ENCODE measurements around the gene INPP4B. TPM values are rescaled to one million over a fixed set of nuclear protein-coding genes. Genes with fewer than 3 reads are reported as not detected.

INPP4B gene
- total RNA-seq, 3 donors from 2014 or later, result 15.8 to 113 (median 93.4) TPM

DNA sequence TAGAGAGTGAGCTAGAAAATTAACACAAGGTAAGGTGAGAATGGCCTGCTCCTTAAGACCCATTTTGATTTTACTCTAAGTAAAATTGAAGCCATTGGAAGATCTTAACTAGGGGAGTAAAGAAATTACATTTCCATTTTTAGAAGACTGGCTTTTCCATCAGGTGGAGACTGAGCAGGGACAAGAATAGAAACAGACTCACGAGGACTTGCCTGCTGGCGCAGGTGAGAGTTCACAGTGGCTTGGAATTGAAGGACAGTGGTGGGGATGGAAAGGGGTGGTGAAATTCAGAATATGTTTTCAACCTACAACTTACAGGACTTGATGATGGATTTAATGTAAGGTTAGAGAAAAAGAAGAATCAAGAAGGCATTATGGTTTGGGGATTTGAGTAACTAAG is 427.4 kb downstream of the INPP4B start:
- Histone ChIP-seq H3K4me1 (no peaks in the 10 kb centered on the region), H3K4me3 (no peak overlapping the region), H3K27ac (no peak overlapping the region), H3K9me3 (no peaks in the 10 kb centered on the region), H3K27me3 (no peaks in the 10 kb centered on the region), H3K36me3 (no peaks in the 10 kb centered on the region)
- intact Hi-C loops (cut with DNase I; ENCODE audit: low total_unique reads), result no loop called here
- TF ChIP-seq, protein P1, sequence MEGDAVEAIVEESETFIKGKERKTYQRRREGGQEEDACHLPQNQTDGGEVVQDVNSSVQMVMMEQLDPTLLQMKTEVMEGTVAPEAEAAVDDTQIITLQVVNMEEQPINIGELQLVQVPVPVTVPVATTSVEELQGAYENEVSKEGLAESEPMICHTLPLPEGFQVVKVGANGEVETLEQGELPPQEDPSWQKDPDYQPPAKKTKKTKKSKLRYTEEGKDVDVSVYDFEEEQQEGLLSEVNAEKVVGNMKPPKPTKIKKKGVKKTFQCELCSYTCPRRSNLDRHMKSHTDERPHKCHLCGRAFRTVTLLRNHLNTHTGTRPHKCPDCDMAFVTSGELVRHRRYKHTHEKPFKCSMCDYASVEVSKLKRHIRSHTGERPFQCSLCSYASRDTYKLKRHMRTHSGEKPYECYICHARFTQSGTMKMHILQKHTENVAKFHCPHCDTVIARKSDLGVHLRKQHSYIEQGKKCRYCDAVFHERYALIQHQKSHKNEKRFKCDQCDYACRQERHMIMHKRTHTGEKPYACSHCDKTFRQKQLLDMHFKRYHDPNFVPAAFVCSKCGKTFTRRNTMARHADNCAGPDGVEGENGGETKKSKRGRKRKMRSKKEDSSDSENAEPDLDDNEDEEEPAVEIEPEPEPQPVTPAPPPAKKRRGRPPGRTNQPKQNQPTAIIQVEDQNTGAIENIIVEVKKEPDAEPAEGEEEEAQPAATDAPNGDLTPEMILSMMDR (IDR thresholded peaks at IDR 0.05), result no peak
- no peak for TF ChIP-seq POLR2A (IDR thresholded peaks at IDR 0.05)
- TF ChIP-seq POLR2AphosphoS5 (IDR thresholded peaks at IDR 0.05), result no peak
- no peak for DNase-seq (ENCODE audit: low spot score in 2 of 2)

DNA sequence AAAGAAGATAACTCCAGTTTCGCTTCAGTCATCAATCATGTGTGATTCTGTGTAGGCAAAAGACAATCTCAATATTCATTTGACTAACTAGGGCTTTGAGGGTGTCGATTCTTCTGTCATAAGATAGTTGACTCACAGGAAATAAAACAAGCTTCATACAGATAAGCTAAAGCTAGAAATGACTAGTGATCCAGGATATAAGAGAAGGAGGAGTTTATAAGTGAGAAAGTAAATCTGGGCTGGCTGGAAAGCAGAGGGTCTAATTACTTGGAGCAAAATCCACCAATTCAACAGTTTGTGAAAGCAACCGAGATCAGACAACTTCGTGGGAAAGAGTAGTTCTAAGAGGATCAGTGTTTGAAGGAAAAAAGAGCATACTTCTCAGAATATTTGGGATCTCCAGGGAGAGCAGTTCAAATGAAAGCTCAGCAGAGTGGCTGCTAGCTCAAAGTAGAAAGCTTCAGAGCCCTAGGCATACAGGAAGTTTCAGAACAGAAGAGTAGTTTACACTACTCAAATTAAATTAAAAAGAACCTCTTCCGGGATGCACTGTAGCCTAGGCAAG is 429.3 kb downstream of the INPP4B start:
- intact Hi-C loops (cut with DNase I; ENCODE audit: low total_unique reads), result no loop called here
- DNase-seq (ENCODE audit: low spot score in 2 of 2), result no peak
- H3K4me3 ChIP-seq, result no peak overlapping the region
- H3K9me3 ChIP-seq, result no peaks in the 10 kb centered on the region
- no peaks in the 10 kb centered on the region for H3K4me1 ChIP-seq
- no peaks in the 10 kb centered on the region for H3K27me3 ChIP-seq
- H3K27ac ChIP-seq, result no peak overlapping the region
- TF ChIP-seq POLR2A (IDR thresholded peaks at IDR 0.05), result no peak
- TF ChIP-seq, protein P1 (IDR thresholded peaks at IDR 0.05), result no peak
- TF ChIP-seq POLR2AphosphoS5 (IDR thresholded peaks at IDR 0.05), result no peak
- no peaks in the 10 kb centered on the region for H3K36me3 ChIP-seq

DNA sequence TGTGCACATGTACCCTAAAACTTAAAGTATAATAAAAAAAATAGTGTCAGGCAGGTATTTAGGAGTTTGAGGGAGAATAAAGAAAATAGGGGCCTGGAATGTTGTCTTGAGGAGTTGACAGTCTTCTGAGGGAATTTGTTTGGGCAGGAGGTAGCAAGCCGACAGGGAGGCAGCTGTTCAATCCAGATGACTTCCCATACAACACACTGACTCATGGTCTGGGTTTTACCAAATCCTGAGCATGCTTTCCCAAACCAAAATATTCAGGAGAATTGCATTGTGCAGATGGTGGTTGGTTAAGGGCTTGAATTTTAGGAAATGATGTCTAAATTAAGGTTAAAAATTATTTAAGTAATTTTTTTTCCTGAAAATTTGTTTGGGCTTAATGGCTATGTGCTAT is 430.0 kb downstream of the INPP4B start:
- H3K4me3 ChIP-seq, result no peak overlapping the region
- no peaks in the 10 kb centered on the region for H3K36me3 ChIP-seq
- intact Hi-C loops (cut with DNase I; ENCODE audit: low total_unique reads), result no loop called here
- no peak overlapping the region for H3K27ac ChIP-seq
- H3K4me1 ChIP-seq, result no peaks in the 10 kb centered on the region
- no peak for DNase-seq (ENCODE audit: low spot score in 2 of 2)
- H3K27me3 ChIP-seq, result no peaks in the 10 kb centered on the region
- no peaks in the 10 kb centered on the region for H3K9me3 ChIP-seq
- no peak for TF ChIP-seq POLR2A (IDR thresholded peaks at IDR 0.05)

DNA sequence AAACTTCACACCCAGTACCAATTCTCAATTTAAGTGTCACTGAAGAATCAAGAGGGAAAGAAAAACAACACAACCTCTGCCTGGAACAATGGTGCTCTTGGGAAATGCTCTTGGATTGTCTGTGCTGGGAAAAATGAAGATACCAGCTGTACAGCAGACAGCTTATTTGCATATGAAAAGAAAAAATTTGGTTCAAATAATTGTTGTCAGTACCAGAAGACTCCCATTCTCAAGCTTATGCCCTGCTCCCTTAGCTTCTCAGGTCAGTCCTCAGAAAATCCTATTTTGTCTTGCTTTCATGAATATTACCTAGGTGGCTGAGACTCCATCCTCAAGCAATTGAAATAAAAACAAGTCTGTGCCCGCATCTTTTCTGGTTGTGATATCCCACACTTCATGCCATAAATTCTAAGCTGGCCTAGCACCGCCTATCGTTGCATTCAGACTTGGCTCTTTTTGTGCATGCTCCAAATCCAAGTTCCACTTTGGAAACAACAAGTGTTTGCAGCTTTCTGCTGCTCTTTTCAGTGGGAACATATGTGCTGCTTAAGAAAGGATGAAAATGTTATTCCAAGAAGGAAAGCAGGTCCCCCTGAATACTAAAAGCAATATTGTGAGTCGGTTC is 431.6 kb downstream of the INPP4B start:
- H3K27me3 ChIP-seq, result no peaks in the 10 kb centered on the region
- TF ChIP-seq POLR2AphosphoS5 (IDR thresholded peaks at IDR 0.05) (no peak), POLR2A (IDR thresholded peaks at IDR 0.05) (no peak)
- TF ChIP-seq, protein P1 (IDR thresholded peaks at IDR 0.05), result no peak
- no peaks in the 10 kb centered on the region for H3K9me3 ChIP-seq
- H3K36me3 ChIP-seq, result no peaks in the 10 kb centered on the region
- intact Hi-C loops (cut with DNase I; ENCODE audit: low total_unique reads), result no loop called here
- H3K4me3 ChIP-seq, result no peak overlapping the region
- no peaks in the 10 kb centered on the region for H3K4me1 ChIP-seq
- no peak for DNase-seq (ENCODE audit: low spot score in 2 of 2)
- no peak overlapping the region for H3K27ac ChIP-seq

DNA sequence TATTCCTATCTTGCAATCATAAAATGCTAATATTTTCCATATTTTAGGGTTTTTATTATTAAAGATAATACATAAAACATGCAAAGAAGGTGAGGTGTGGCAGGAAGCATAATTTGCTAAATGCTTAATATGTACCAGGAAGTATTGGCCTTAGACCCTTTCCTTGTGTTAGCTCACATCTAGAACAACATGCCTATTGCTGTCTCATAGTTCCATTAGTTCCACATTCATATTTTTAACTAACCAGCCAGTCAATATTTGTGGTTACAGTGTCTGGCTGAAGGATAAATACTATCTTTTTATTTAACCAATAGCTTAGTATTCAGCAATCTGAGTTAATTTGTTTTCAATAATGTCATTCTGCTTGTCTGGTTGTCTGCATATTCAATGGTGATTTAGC is 432.6 kb downstream of the INPP4B start:
- Histone ChIP-seq H3K4me3 (no peak overlapping the region), H3K9me3 (no peaks in the 10 kb centered on the region), H3K4me1 (no peaks in the 10 kb centered on the region), H3K27ac (no peak overlapping the region), H3K27me3 (no peaks in the 10 kb centered on the region), H3K36me3 (no peaks in the 10 kb centered on the region)
- DNase-seq (ENCODE audit: low spot score in 2 of 2), result no peak
- intact Hi-C loops (cut with DNase I; ENCODE audit: low total_unique reads), result no loop called here
- TF ChIP-seq POLR2A (IDR thresholded peaks at IDR 0.05) (no peak), POLR2AphosphoS5 (IDR thresholded peaks at IDR 0.05) (no peak)
- TF ChIP-seq, protein P1 (IDR thresholded peaks at IDR 0.05), result no peak

Data from breast epithelium (tissue), 4 donors.